SIG-M5 (cell line): ENCODE measurements around the gene GLIPR1L1.

Experiments used
- DNase-seq: peaks from one replicate; lab custom pipeline; 2025; lab: John Stamatoyannopoulos, UW

GLIPR1L1 gene

GRCh38 chr12:75350413-75350812 is 15.9 kb downstream of the GLIPR1L1 start:
- no peak for DNase-seq

GRCh38 chr12:75354011-75354410 is 19.5 kb downstream of the GLIPR1L1 start:
- DNase-seq: no peak

- no peak for DNase-seq
Measured at GRCh38 chr12:75360920-75361319, 26.4 kb downstream of the GLIPR1L1 start.

- no peak for DNase-seq
Measured at GRCh38 chr12:75361408-75361807, 26.9 kb downstream of the GLIPR1L1 start.

GRCh38 chr12:75364919-75365318 is 30.4 kb downstream of the GLIPR1L1 start:
- peak; percentile 50 for DNase-seq

GRCh38 chr12:75366629-75367028 is 32.2 kb downstream of the GLIPR1L1 start:
- DNase-seq: no peak

GRCh38 chr12:75374971-75375370 is 40.5 kb downstream of the GLIPR1L1 start:
- DNase-seq: no peak

GRCh38 chr12:75378354-75378753 is 43.9 kb downstream of the GLIPR1L1 start:
- no peak for DNase-seq

- DNase-seq: no peak
Measured at GRCh38 chr12:75389061-75389460, 54.6 kb downstream of the GLIPR1L1 start.

GRCh38 chr12:75389706-75390105 is 55.2 kb downstream of the GLIPR1L1 start:
- DNase-seq: no peak

GRCh38 chr12:75390156-75390898 is 55.9 kb downstream of the GLIPR1L1 start:
- no peak for DNase-seq

GRCh38 chr12:75390899-75391538 is 56.5 kb downstream of the GLIPR1L1 start, which contains the start of gene GLIPR1L2:
Gene GLIPR1L2 (plus strand): TSS chr12:75391089. CDS start chr12:75391117, 28 bp downstream.
- DNase-seq: peak; percentile 47

GRCh38 chr12:75404231-75404630 is 69.8 kb downstream of the GLIPR1L1 start:
- no peak for DNase-seq

GRCh38 chr12:75407683-75408082 is 73.2 kb downstream of the GLIPR1L1 start:
- no peak for DNase-seq

GRCh38 chr12:75409830-75410229 is 75.4 kb downstream of the GLIPR1L1 start:
- no peak for DNase-seq

- no peak for DNase-seq
Measured at GRCh38 chr12:75414671-75415070, 80.2 kb downstream of the GLIPR1L1 start.

- no peak for DNase-seq
Measured at GRCh38 chr12:75419841-75420240, 85.4 kb downstream of the GLIPR1L1 start.
